ENCODE results near the gene GNAI3.

The GNAI3 gene

GRCh38 chr1:109624201-109625010, 76.0 kb downstream of the GNAI3 start:
- DNase-seq (ENCODE audit: low spot score) = no peak

GRCh38 chr1:109625176-109625575, 76.8 kb downstream of the GNAI3 start:
- DNase-seq (ENCODE audit: low spot score) = no peak

GRCh38 chr1:109625601-109626560, 77.5 kb downstream of the GNAI3 start:
- no peak for DNase-seq (ENCODE audit: low spot score)

- no peak for DNase-seq (ENCODE audit: low spot score)
Measured at GRCh38 chr1:109626682-109627408, 78.4 kb downstream of the GNAI3 start.

- no peak for DNase-seq (ENCODE audit: low spot score)
Measured at GRCh38 chr1:109627692-109628399, 79.4 kb downstream of the GNAI3 start.

- DNase-seq (ENCODE audit: low spot score) = no peak
Measured at GRCh38 chr1:109628540-109629321, 80.3 kb downstream of the GNAI3 start.

- DNase-seq (ENCODE audit: low spot score) = no peak
Measured at GRCh38 chr1:109629372-109630030, 81.1 kb downstream of the GNAI3 start.

- no peak for DNase-seq (ENCODE audit: low spot score)
Measured at GRCh38 chr1:109630081-109630897, 81.9 kb downstream of the GNAI3 start.

GRCh38 chr1:109630898-109631512, 82.6 kb downstream of the GNAI3 start:
- no peak for DNase-seq (ENCODE audit: low spot score)

- no peak for DNase-seq (ENCODE audit: low spot score)
Measured at GRCh38 chr1:109631513-109632505, 83.4 kb downstream of the GNAI3 start.

GRCh38 chr1:109632671-109633346, 84.4 kb downstream of the GNAI3 start:
- no peak for DNase-seq (ENCODE audit: low spot score)

- DNase-seq (ENCODE audit: low spot score) = no peak
Measured at GRCh38 chr1:109634292-109634691, 85.9 kb downstream of the GNAI3 start.

- no peak for DNase-seq (ENCODE audit: low spot score)
Measured at GRCh38 chr1:109634771-109635750, 86.6 kb downstream of the GNAI3 start.

GRCh38 chr1:109635862-109636200, 87.4 kb downstream of the GNAI3 start:
- no peak for DNase-seq (ENCODE audit: low spot score)

GRCh38 chr1:109636201-109636952, 88.0 kb downstream of the GNAI3 start:
- peak; percentile 46 for DNase-seq (ENCODE audit: low spot score)
